Neuronal stem cell (in vitro differentiated cells): ENCODE data around the gene PAM16.

ENCODE experiments used
- DNase-seq: peaks from one replicate; pipeline ENCODE4 v3.0.0-alpha.2; 2013; ENCODE audit warnings: low spot score
- H2AFZ ChIP-seq: one replicate; pipeline ENCODE4 v1.6.1; 2013; ENCODE audit warnings: mild to moderate bottlenecking, low read length, inconsistent platforms
- H2AK5ac ChIP-seq: 2 replicates; pipeline ENCODE4 v1.6.1; 2013; ENCODE audit warnings: low read depth, mild to moderate bottlenecking, inconsistent platforms, low read length, moderate library complexity, mixed read lengths
- H2BK120ac ChIP-seq: 2 replicates; pipeline ENCODE4 v1.6.1; 2013; ENCODE audit warnings: low read depth, mild to moderate bottlenecking, inconsistent platforms, low read length, moderate library complexity, mixed read lengths
- H2BK12ac ChIP-seq: one replicate; pipeline ENCODE4 v1.6.1; 2013; ENCODE audit warnings: low read length, inconsistent platforms
- H2BK15ac ChIP-seq: 2 replicates; pipeline ENCODE4 v1.6.1; 2013; ENCODE audit warnings: mild to moderate bottlenecking, low read length, inconsistent platforms, mixed read lengths
- H2BK5ac ChIP-seq: one replicate; pipeline ENCODE4 v1.6.1; 2013; ENCODE audit warnings: inconsistent platforms, mild to moderate bottlenecking, low read length, moderate library complexity
- H3K14ac ChIP-seq: one replicate; pipeline ENCODE4 v1.6.1; 2013; ENCODE audit warnings: low read length, inconsistent platforms
- H3K18ac ChIP-seq: 2 replicates; pipeline ENCODE4 v1.6.1; 2013; ENCODE audit warnings: low read length, inconsistent platforms
- H3K23ac ChIP-seq: 2 replicates; pipeline ENCODE4 v1.6.1; 2013; ENCODE audit warnings: low read depth, mild to moderate bottlenecking, mixed read lengths, low read length, inconsistent platforms; ENCODE audit not compliant: poor library complexity
- H3K27ac ChIP-seq: replicated peaks from 3 replicates; pipeline ENCODE4 v1.5.1; 2013; ENCODE audit warnings: low read length, inconsistent platforms
- H3K27me3 ChIP-seq, 3 experiments: 2 replicates each; pipeline ENCODE4 v1.6.1; 2013; ENCODE audit warnings: low read length in 3 of 3, mild to moderate bottlenecking in 2 of 3, inconsistent platforms in 1 of 3, low read depth in 1 of 3, mixed read lengths in 1 of 3, moderate library complexity in 1 of 3; ENCODE audit not compliant: control insufficient read depth in 3 of 3, insufficient read depth in 3 of 3
- H3K36me3 ChIP-seq, 2 donors: replicated peaks in 1 of 2; 2 replicates each; pipeline ENCODE4 v1.6.1; 2013; ENCODE audit warnings: low read length in 2 of 2; ENCODE audit not compliant: control insufficient read depth in 2 of 2, insufficient read depth in 2 of 2
- H3K4ac ChIP-seq: 2 replicates; pipeline ENCODE4 v1.6.1; 2013; ENCODE audit warnings: inconsistent platforms, mild to moderate bottlenecking, low read length, moderate library complexity
- H3K4me1 ChIP-seq, 2 donors: 1 replicate in 1 of 2; 2 replicates in 1 of 2; pipeline ENCODE4 v1.6.1; 2013; ENCODE audit warnings: low read length in 2 of 2, low read depth in 1 of 2; ENCODE audit not compliant: control insufficient read depth in 2 of 2, insufficient read depth in 1 of 2
- H3K4me2 ChIP-seq: one replicate; pipeline ENCODE4 v1.6.1; 2013; ENCODE audit warnings: mild to moderate bottlenecking, low read length, inconsistent platforms; ENCODE audit not compliant: insufficient read depth, poor library complexity, severe bottlenecking
- H3K4me3 ChIP-seq, 2 donors: 2 replicates each; pipeline ENCODE4 v1.5.1; 2013; ENCODE audit warnings: low read length in 2 of 2, mild to moderate bottlenecking in 2 of 2, inconsistent platforms in 1 of 2, moderate library complexity in 1 of 2
- H3K79me1 ChIP-seq: one replicate; pipeline ENCODE4 v1.6.1; 2013; ENCODE audit warnings: low read depth, mild to moderate bottlenecking, inconsistent platforms, low read length, moderate library complexity
- H3K9ac ChIP-seq: one replicate; pipeline ENCODE4 v1.6.1; 2013; ENCODE audit warnings: mild to moderate bottlenecking, low read depth, low read length, inconsistent platforms; ENCODE audit not compliant: poor library complexity
- H3K9me3 ChIP-seq, 2 donors: replicated peaks in 1 of 2; 2 replicates each; pipeline versions ENCODE3 to v1.6.1; 2013; ENCODE audit warnings: low read length in 2 of 2, mild to moderate bottlenecking in 2 of 2, inconsistent platforms in 1 of 2, low read depth in 1 of 2, mixed read lengths in 1 of 2, moderate library complexity in 1 of 2; ENCODE audit not compliant: control insufficient read depth in 2 of 2, insufficient read depth in 1 of 2
- H4K8ac ChIP-seq: one replicate; pipeline ENCODE4 v1.6.1; 2013; ENCODE audit warnings: low read depth, mild to moderate bottlenecking, inconsistent platforms, low read length, moderate library complexity
- H4K91ac ChIP-seq: one replicate; pipeline ENCODE4 v1.6.1; 2013; ENCODE audit warnings: low read length, low read depth, mild to moderate bottlenecking, inconsistent platforms; ENCODE audit not compliant: poor library complexity
- WGBS, 2 donors: extraction: QIAGEN DNeasy Blood & Tissue Kit; methylation state at CpG; one replicate each; pipeline ENCODE4 v1.1.7; 2013; ENCODE audit warnings: missing lambda C conversion rate in 2 of 2, mixed read lengths in 1 of 2; ENCODE audit not compliant: insufficient read length in 2 of 2, insufficient replicate concordance in 1 of 2; ENCODE audit errors: extremely low coverage in 2 of 2; 5-methylcytosine and 5-hydroxymethylcytosine counted together

Gene PAM16

DNA sequence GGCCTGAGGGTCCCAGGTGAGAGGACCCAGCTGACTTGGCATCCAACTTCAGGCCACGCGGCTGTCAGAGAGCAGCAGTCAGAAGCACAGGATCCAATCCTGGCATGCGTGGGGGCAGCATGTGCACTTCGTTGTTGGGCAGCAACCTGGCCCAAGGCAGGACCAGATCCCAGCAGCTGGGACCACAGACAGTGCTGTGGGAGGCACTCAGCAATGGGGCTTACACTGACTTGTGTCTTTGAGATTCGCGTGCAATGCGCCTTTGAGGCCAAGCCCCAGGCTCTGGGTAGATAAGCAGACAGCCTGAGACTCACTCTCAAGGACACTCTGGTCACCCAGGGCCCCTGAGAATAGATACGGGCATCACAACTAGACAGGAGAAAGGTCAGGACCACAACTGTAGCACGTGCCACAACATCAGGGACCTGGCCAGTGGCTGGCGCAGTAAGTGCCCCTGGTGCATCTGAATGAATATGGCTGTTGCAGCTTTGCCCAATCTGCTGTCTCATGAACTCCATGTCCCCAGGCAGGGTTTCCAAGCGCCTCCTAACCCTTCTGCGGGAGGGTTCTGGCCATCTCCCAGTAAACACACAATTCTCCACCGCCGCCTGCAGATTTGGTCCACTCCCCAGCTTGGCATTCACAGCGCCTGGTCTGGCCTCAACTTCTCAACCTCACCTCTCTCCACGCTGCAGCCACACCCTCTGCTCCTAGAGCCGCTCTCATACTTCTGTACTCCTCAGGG is 3.2 kb downstream of the PAM16 start:
- H3K9me3 ChIP-seq, result peaks cover 0 to 4% of the 10 kb centered on the region in 2 donors
- no peak overlapping the region for H3K23ac ChIP-seq
- no peak for DNase-seq
- H3K4ac ChIP-seq, result no peak overlapping the region
- H3K4me1 ChIP-seq, result peaks cover 2 to 4% of the 10 kb centered on the region in 2 donors
- no peaks in the 10 kb centered on the region for H3K27me3 ChIP-seq
- no peak overlapping the region for H2BK12ac ChIP-seq
- H3K79me1 ChIP-seq, result peaks cover 22% of the 10 kb centered on the region
- H2BK5ac ChIP-seq, result no peak overlapping the region
- no peak overlapping the region for H3K4me3 ChIP-seq
- no peak overlapping the region for H3K9ac ChIP-seq
- H3K4me2 ChIP-seq, result no peak overlapping the region
- no peak overlapping the region for H2AK5ac ChIP-seq
- no peak overlapping the region for H3K18ac ChIP-seq
- no peak overlapping the region for H2BK15ac ChIP-seq
- H3K36me3 ChIP-seq, result peaks cover 5 to 40% of the 10 kb centered on the region in 2 donors
- no peak overlapping the region for H2AFZ ChIP-seq
- no peak overlapping the region for H4K91ac ChIP-seq
- H3K27ac ChIP-seq, result no peak overlapping the region
- H4K8ac ChIP-seq, result peak overlapping the region; percentile 17
- no CpG with 5 or more reads among the region's 17 CpGs for WGBS, 2 donors
- no peak overlapping the region for H2BK120ac ChIP-seq
- H3K14ac ChIP-seq, result no peak overlapping the region

DNA sequence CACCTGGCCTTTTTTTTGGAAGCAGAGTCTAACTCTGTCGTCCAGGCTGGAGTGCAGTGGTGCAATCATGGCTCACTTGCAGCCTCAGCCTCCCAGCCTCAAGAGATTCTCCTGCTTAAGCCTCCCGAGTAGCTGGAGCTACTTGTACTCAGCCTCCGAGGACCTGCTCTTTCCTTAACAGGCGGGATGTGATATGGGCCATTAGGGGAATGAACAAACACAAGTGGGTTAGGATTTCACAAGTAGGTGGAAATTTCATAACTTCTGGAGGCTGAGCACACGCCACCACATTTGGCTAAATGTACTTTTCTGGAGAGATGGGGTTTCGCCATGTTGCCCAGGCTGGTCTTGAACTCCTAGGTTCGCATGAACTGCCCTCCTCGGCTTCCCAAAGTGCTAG is 4.1 kb downstream of the PAM16 start:
- Histone ChIP-seq H2BK15ac (no peak overlapping the region), H3K27ac (no peak overlapping the region), H3K4me2 (no peak overlapping the region), H4K91ac (no peak overlapping the region), H3K14ac (no peak overlapping the region), H3K4me3 (no peak overlapping the region), H2AK5ac (no peak overlapping the region), H3K4me1 (peaks cover 2 to 4% of the 10 kb centered on the region in 2 donors), H3K23ac (no peak overlapping the region), H2AFZ (no peak overlapping the region), H3K4ac (no peak overlapping the region), H4K8ac (no peak overlapping the region), H3K9me3 (peaks cover 0 to 4% of the 10 kb centered on the region in 2 donors), H3K9ac (no peak overlapping the region), H3K36me3 (peaks cover 5 to 43% of the 10 kb centered on the region in 2 donors), H2BK12ac (no peak overlapping the region), H2BK120ac (no peak overlapping the region), H3K79me1 (peaks cover 22% of the 10 kb centered on the region), H3K27me3 (no peaks in the 10 kb centered on the region), H3K18ac (no peak overlapping the region), H2BK5ac (no peak overlapping the region)
- no CpG with 5 or more reads among the region's 8 CpGs for WGBS, 2 donors
- no peak for DNase-seq

DNA sequence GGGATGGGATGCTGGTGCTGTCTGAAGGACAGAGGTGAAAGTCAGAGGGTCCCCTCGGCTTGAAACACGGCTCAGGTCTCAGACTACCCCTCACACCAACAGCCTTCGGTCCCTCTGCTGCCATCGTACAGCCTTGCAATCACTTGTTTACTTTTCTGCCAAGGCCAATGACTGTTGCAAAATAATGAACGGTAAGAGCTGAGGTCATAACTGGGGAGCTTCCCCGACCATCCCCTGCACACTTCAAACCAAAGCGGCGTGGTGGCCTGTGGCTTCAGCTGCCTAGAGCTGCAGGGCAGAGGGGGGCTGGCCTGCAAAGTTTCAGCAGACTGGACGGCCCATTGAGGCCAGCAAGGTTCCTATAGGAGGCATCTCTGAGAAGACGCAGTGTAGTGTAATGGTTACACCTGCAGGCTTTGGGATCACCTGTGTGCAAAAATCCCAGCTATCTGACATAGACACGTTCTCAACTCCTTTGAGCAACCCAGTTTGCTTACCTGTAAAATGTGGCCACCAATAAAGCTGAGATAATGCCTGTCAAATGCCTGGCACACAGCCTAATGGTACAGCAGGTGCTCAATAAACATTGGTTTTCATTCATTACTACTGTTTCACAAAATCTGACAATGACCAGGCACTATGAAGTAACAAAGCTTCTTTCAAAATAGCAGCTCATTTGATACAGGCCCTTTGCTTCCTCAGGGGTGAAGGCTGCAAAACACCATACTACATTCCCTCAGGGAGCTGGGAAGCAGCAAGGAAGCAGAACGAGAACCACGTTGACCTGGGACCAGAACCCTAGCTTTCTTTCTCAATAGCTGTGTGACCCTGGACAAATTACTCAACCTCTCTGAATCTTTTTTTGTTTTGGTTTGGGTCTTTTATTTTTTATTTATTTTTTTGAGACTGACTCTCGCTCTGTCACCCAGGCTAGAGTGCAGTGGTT is 5.0 kb downstream of the PAM16 start:
- Histone ChIP-seq H3K4me3 (no peak overlapping the region), H2BK120ac (no peak overlapping the region), H2BK5ac (no peak overlapping the region), H4K91ac (no peak overlapping the region), H3K9me3 (peaks cover 0 to 4% of the 10 kb centered on the region in 2 donors), H3K23ac (no peak overlapping the region), H3K4me1 (peaks cover 0 to 2% of the 10 kb centered on the region in 2 donors), H3K27ac (no peak overlapping the region), H3K36me3 (peaks cover 9 to 49% of the 10 kb centered on the region in 2 donors), H2BK15ac (no peak overlapping the region), H3K9ac (no peak overlapping the region), H4K8ac (no peak overlapping the region), H3K79me1 (peaks cover 25% of the 10 kb centered on the region), H3K4me2 (no peak overlapping the region), H3K14ac (no peak overlapping the region), H3K27me3 (no peaks in the 10 kb centered on the region), H2BK12ac (no peak overlapping the region), H2AK5ac (no peak overlapping the region), H2AFZ (no peak overlapping the region), H3K4ac (no peak overlapping the region), H3K18ac (no peak overlapping the region)
- no peak for DNase-seq
- no CpG with 5 or more reads among the region's 14 CpGs for WGBS, 2 donors
